Fibroblast of lung (primary cell): ENCODE data around the gene EXOC6B. TPM values are rescaled to one million over a fixed set of nuclear protein-coding genes. Genes with fewer than 3 reads are reported as not detected.

Experiments used
- DNase-seq, 2 donors: peaks; one replicate each; pipeline versions ENCODE4 v3.0.0 to v3.0.0-alpha.2; 2010; ENCODE audit warnings: low read depth in 2 of 2
- H2AFZ ChIP-seq: 2 replicates; pipeline ENCODE4 v1.5.1; 2012; ENCODE audit warnings: low read length, control low read depth, inconsistent platforms
- H3K27ac ChIP-seq: 2 replicates; pipeline ENCODE4 v1.5.1; 2011; ENCODE audit warnings: low read length, control low read depth; ENCODE audit not compliant: insufficient read depth
- H3K27me3 ChIP-seq: 2 replicates; pipeline ENCODE4 v1.5.1; 2011; ENCODE audit warnings: mild to moderate bottlenecking, low read length; ENCODE audit not compliant: control insufficient read depth, insufficient read depth
- H3K36me3 ChIP-seq: 2 replicates; pipeline ENCODE4 v1.5.1; 2011; ENCODE audit warnings: low read length; ENCODE audit not compliant: control insufficient read depth, insufficient read depth
- H3K4me1 ChIP-seq: 2 replicates; pipeline ENCODE4 v1.5.1; 2011; ENCODE audit warnings: low read length; ENCODE audit not compliant: control insufficient read depth, insufficient read depth; ENCODE audit errors: extremely low read depth
- H3K4me2 ChIP-seq: 2 replicates; pipeline ENCODE4 v1.5.1; 2011; ENCODE audit warnings: low read length, control low read depth; ENCODE audit not compliant: insufficient read depth; ENCODE audit errors: extremely low read depth
- H3K4me3 ChIP-seq, 4 experiments: fragments of 200-600 bp in 1 of 4; sonication (generic) in 1 of 4; replicated peaks in 1 of 4; 2 replicates each; pipeline ENCODE4 v1.5.1; 2011 to 2016; ENCODE audit warnings: low read length in 4 of 4, low read depth in 3 of 4, mild to moderate bottlenecking in 3 of 4, control low read depth in 2 of 4, inconsistent platforms in 1 of 4, mixed read lengths in 1 of 4; ENCODE audit not compliant: insufficient read depth in 1 of 4; ENCODE audit errors: control extremely low read depth in 1 of 4
- H3K79me2 ChIP-seq: 2 replicates; pipeline ENCODE4 v1.5.1; 2012; ENCODE audit warnings: mild to moderate bottlenecking, low read length, inconsistent platforms; ENCODE audit not compliant: control insufficient read depth, insufficient read depth
- H3K9ac ChIP-seq: 2 replicates; pipeline ENCODE4 v1.5.1; 2011; ENCODE audit warnings: mild to moderate bottlenecking, low read length, control low read depth; ENCODE audit not compliant: insufficient read depth
- H3K9me3 ChIP-seq: 2 replicates; pipeline ENCODE4 v1.5.1; 2012; ENCODE audit warnings: low read depth, low read length; ENCODE audit not compliant: control insufficient read depth, insufficient read depth
- H4K20me1 ChIP-seq: 2 replicates; pipeline ENCODE4 v1.5.1; 2011; ENCODE audit warnings: low read length; ENCODE audit not compliant: control insufficient read depth, insufficient read depth; ENCODE audit errors: extremely low read depth
- EZH2 ChIP-seq: IDR thresholded peaks from 2 replicates; pipeline ENCODE4 v1.5.1; 2012; ENCODE audit warnings: low read length, control low read depth, mild to moderate bottlenecking; ENCODE audit errors: missing control alignments
- polyA plus RNA-seq, 2 donors: library from polyadenylated mRNA; depleted of rRNA in 1 of 2; stranded (reverse) in 1 of 2; unstranded in 1 of 2; fragments of >200 nt; gene quantifications; 2 replicates each; pipeline ENCODE4 v1.2.1, GENCODE V29; 2011 to 2012; ENCODE audit warnings: missing spikeins in 1 of 2
- total RNA-seq: library from RNA; depleted of rRNA; stranded (reverse); fragments of >200 nt; gene quantifications from 2 replicates; pipeline ENCODE4 v1.2.1, GENCODE V29; 2014
- TF ChIP-seq, protein P1 (sequence below), 2 donors: IDR thresholded peaks in 1 of 2; conservative IDR thresholded peaks in 1 of 2; 1 replicate in 1 of 2; 2 replicates in 1 of 2; pipeline ENCODE4 v1.5.1; 2011 to 2012; ENCODE audit warnings: low read length in 2 of 2, control low read depth in 1 of 2, inconsistent platforms in 1 of 2, low read depth in 1 of 2, mild to moderate bottlenecking in 1 of 2

Gene EXOC6B
- total and polyA plus RNA-seq, 2 donors (not counting 1 experiment from before 2014, with no cell fraction given): 26.3 to 36.5 TPM

GRCh38 chr2:72778410-72778809 lies 47.4 kb downstream of the EXOC6B start:
- Histone ChIP-seq H3K9me3 (no peaks in the 10 kb centered on the region), H3K36me3 (no peaks in the 10 kb centered on the region), H3K27me3 (no peaks in the 10 kb centered on the region), H3K4me1 (no peaks in the 10 kb centered on the region), H3K27ac (no peak overlapping the region), H3K4me2 (peak overlapping the region; percentile 0), H4K20me1 (no peaks in the 10 kb centered on the region), H3K79me2 (no peaks in the 10 kb centered on the region), H3K4me3 (no peak overlapping the region), H3K9ac (no peak overlapping the region), H2AFZ (no peak overlapping the region)
- DNase-seq: peak; percentile 31 to 71
- TF ChIP-seq EZH2: no peak
- TF ChIP-seq, protein P1, sequence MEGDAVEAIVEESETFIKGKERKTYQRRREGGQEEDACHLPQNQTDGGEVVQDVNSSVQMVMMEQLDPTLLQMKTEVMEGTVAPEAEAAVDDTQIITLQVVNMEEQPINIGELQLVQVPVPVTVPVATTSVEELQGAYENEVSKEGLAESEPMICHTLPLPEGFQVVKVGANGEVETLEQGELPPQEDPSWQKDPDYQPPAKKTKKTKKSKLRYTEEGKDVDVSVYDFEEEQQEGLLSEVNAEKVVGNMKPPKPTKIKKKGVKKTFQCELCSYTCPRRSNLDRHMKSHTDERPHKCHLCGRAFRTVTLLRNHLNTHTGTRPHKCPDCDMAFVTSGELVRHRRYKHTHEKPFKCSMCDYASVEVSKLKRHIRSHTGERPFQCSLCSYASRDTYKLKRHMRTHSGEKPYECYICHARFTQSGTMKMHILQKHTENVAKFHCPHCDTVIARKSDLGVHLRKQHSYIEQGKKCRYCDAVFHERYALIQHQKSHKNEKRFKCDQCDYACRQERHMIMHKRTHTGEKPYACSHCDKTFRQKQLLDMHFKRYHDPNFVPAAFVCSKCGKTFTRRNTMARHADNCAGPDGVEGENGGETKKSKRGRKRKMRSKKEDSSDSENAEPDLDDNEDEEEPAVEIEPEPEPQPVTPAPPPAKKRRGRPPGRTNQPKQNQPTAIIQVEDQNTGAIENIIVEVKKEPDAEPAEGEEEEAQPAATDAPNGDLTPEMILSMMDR (conservative IDR thresholded peaks at IDR 0.05 in 1 of 2, IDR thresholded peaks at IDR 0.05 in 1 of 2; ENCODE audit: low read depth in 1 of 2, low read length in 2 of 2): no peak

DNA sequence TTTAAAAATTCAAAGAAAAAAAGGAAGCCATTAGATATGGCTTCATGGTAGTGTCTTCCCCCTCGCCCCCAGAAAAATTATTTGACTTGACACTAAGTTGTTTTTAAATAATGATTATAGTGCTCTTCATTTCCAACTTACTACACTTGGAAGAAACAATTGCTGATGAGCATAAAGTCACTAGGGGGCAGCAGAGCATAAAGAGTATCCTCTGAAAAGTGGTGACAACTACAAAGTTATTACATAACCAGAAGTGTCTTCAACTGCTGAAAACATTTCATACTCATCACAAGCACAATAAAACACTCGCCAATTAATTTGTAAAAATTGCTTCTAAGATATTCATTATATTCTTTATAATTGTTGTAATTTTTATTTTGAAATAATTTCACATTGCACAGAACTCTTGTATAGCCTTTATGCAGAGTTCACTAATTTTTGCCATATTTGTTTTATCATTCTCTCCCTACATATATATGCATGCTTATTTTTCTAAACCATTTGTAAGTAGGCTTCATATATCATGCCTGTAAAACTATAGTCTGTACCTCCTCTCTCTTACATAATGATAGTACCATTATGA lies 54.9 kb downstream of the EXOC6B start:
- no peaks in the 10 kb centered on the region for H3K4me1 ChIP-seq
- no peaks in the 10 kb centered on the region for H3K79me2 ChIP-seq
- peak; percentile 56 to 80 for DNase-seq
- no peak overlapping the region for H3K4me2 ChIP-seq
- H3K27ac ChIP-seq: no peak overlapping the region
- no peak overlapping the region for H3K4me3 ChIP-seq
- H3K9ac ChIP-seq: no peak overlapping the region
- H3K9me3 ChIP-seq: no peaks in the 10 kb centered on the region
- H4K20me1 ChIP-seq: no peaks in the 10 kb centered on the region
- no peaks in the 10 kb centered on the region for H3K27me3 ChIP-seq
- TF ChIP-seq, protein P1 (conservative IDR thresholded peaks at IDR 0.05 in 1 of 2, IDR thresholded peaks at IDR 0.05 in 1 of 2; ENCODE audit: low read depth in 1 of 2, low read length in 2 of 2): peak; percentile 72 to 74
- no peak for TF ChIP-seq EZH2
- no peaks in the 10 kb centered on the region for H3K36me3 ChIP-seq
- H2AFZ ChIP-seq: no peak overlapping the region

- no peak overlapping the region for H3K4me3 ChIP-seq
- no peaks in the 10 kb centered on the region for H3K79me2 ChIP-seq
- H3K9me3 ChIP-seq: no peaks in the 10 kb centered on the region
- no peaks in the 10 kb centered on the region for H4K20me1 ChIP-seq
- TF ChIP-seq EZH2: no peak
- TF ChIP-seq, protein P1 (conservative IDR thresholded peaks at IDR 0.05 in 1 of 2, IDR thresholded peaks at IDR 0.05 in 1 of 2; ENCODE audit: low read depth in 1 of 2, low read length in 2 of 2): no peak
- peak in 1 of 2 donors; percentile 63 for DNase-seq
- H3K4me1 ChIP-seq: no peaks in the 10 kb centered on the region
- H3K27ac ChIP-seq: no peak overlapping the region
- H3K4me2 ChIP-seq: no peak overlapping the region
- H3K36me3 ChIP-seq: no peaks in the 10 kb centered on the region
- H2AFZ ChIP-seq: no peak overlapping the region
- H3K9ac ChIP-seq: no peak overlapping the region
- no peaks in the 10 kb centered on the region for H3K27me3 ChIP-seq
Observed at GRCh38 chr2:72765997-72766609, 59.7 kb downstream of the EXOC6B start.
